Measurements from ENCODE around the gene CSF3R. TPM values are rescaled to one million over a fixed set of nuclear protein-coding genes. Genes with fewer than 3 reads are reported as not detected.

The CSF3R gene
- total and polyA plus RNA-seq, 2 donors (not counting 3 experiments of a cell fraction or from before 2014, with no cell fraction given), result not detected

DNA sequence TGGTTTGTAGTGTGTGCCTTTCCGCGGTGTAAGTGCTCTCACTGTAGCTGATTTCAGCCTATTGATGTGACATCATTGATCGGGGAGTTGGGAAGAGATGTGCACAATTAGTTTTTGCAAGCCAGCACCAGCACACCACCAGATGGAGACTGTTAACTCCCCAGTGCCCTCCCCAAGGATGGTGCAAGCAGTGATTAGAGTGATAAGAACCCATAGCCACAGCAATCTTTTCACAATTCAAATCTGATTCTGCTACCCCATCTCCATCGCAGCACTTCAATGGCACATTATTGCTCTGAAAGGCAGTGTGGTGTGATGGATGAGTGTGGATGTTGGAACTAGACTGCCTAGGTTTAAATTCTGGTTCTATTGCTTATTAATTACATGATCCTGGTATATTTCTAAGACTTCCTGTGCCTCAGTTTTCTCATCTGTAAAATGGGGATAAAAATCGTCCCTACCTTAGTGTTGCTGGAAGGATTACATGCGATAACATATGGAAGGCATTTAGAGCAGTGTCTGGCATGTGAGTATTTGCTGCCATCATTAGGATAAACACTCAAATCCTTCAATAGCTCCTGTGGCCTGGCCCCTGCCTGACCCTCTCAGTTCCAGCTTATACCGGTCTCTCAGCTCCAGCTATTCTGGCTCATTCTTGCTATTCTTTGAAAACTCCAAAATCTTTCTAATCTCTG, 6.7 kb downstream of the CSF3R start:
- ChIA-PET POLR2A (no interaction called here), CTCF (interaction anchor here (1.2 kb wide), 1 partner anchor 12 kb away, joined by 3 read pairs; the partner anchor contains the start of gene MRPS15)
- no peak overlapping the region for H3K9ac ChIP-seq (replicated peaks; ENCODE audit: extremely low read depth, insufficient read depth, low read length)
- dilution Hi-C loops (cut with MboI; ENCODE audit: extremely low pct_ligation_motif_present, low sequenced_read_pairs) (no loop called here), intact Hi-C loops (cut with micrococcal nuclease) (no loop called here)
- H3K4me3 ChIP-seq (replicated peaks in 1 of 3; ENCODE audit: insufficient read depth in 1 of 3, low read depth in 1 of 3, low read length in 3 of 3), result no peak overlapping the region
- no TSS peak for BruUV-seq (replicated peaks)
- FAIRE-seq, result no peak
- H3K9me3 ChIP-seq (replicated peaks; ENCODE audit: control insufficient read depth, insufficient read depth, low read length), result no peaks in the 10 kb centered on the region
- DNase-seq (ENCODE audit: low read depth, low spot score), result no peak
- H3K79me2 ChIP-seq (ENCODE audit: control insufficient read depth, insufficient read depth, low read length), result no peaks in the 10 kb centered on the region
- no peak overlapping the region for H2AFZ ChIP-seq (ENCODE audit: low read depth, low read length)
- no peaks in the 10 kb centered on the region for H3K4me1 ChIP-seq (ENCODE audit: control insufficient read depth, extremely low read depth, insufficient read depth, low read length)
- H3K27ac ChIP-seq (ENCODE audit: insufficient read depth, low read depth, low read length), result no peak overlapping the region
- H4K20me1 ChIP-seq (replicated peaks; ENCODE audit: control insufficient read depth, extremely low read depth, insufficient read depth, low read length), result no peaks in the 10 kb centered on the region
- no peak for TF ChIP-seq FOS (IDR thresholded peaks at IDR 0.05; ENCODE audit: borderline replicate concordance, insufficient read depth, low read length)
- TF ChIP-seq POLR2AphosphoS5 (IDR thresholded peaks at IDR 0.05; ENCODE audit: insufficient read depth, low read depth, low read length), result no peak
- no peak for TF ChIP-seq GATA2 (IDR thresholded peaks at IDR 0.05; ENCODE audit: insufficient read depth, insufficient read length, low read depth, low read length)
- TF ChIP-seq, protein P1, sequence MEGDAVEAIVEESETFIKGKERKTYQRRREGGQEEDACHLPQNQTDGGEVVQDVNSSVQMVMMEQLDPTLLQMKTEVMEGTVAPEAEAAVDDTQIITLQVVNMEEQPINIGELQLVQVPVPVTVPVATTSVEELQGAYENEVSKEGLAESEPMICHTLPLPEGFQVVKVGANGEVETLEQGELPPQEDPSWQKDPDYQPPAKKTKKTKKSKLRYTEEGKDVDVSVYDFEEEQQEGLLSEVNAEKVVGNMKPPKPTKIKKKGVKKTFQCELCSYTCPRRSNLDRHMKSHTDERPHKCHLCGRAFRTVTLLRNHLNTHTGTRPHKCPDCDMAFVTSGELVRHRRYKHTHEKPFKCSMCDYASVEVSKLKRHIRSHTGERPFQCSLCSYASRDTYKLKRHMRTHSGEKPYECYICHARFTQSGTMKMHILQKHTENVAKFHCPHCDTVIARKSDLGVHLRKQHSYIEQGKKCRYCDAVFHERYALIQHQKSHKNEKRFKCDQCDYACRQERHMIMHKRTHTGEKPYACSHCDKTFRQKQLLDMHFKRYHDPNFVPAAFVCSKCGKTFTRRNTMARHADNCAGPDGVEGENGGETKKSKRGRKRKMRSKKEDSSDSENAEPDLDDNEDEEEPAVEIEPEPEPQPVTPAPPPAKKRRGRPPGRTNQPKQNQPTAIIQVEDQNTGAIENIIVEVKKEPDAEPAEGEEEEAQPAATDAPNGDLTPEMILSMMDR (IDR thresholded peaks at IDR 0.05; ENCODE audit: extremely low read depth in 1 of 2, insufficient read depth in 1 of 2, low read depth in 1 of 2, low read length in 2 of 2), result no peak
- no peak for TF ChIP-seq JUN (IDR thresholded peaks at IDR 0.05; ENCODE audit: borderline replicate concordance, insufficient read depth, insufficient read length, low read depth)
- no peak for TF ChIP-seq MYC (IDR thresholded peaks at IDR 0.05; ENCODE audit: low read depth, low read length)
- TF ChIP-seq MAX (IDR thresholded peaks at IDR 0.05; ENCODE audit: insufficient read depth, insufficient read length), result no peak
- no peak for TF ChIP-seq EZH2 (IDR thresholded peaks at IDR 0.05; ENCODE audit: borderline replicate concordance, low read depth, low read length, severe bottlenecking)
- TF ChIP-seq POLR2A (IDR thresholded peaks at IDR 0.05; ENCODE audit: low read depth, low read length), result no peak
- H3K4me2 ChIP-seq (ENCODE audit: insufficient read depth, low read length), result no peak overlapping the region
- H3K36me3 ChIP-seq (ENCODE audit: control insufficient read depth in 2 of 2, extremely low read depth in 1 of 2, insufficient read depth in 2 of 2, low read length in 2 of 2), result no peaks in the 10 kb centered on the region
- H3K9me1 ChIP-seq (replicated peaks; ENCODE audit: control insufficient read depth, extremely low read depth, insufficient read depth, low read length), result no peaks in the 10 kb centered on the region
- peaks cover 0 to 5% of the 10 kb centered on the region in 2 experiments for H3K27me3 ChIP-seq (ENCODE audit: control insufficient read depth in 2 of 2, insufficient read depth in 2 of 2, low read length in 2 of 2)

Data from endothelial cell of umbilical vein (primary cell).